Effector CD8-positive, alpha-beta T cell (primary cell): ENCODE results near the gene PTPN13.

Source experiments
- DNase-seq: peaks from one replicate; lab custom pipeline; 2025; lab: John Stamatoyannopoulos, UW

The PTPN13 gene

DNA sequence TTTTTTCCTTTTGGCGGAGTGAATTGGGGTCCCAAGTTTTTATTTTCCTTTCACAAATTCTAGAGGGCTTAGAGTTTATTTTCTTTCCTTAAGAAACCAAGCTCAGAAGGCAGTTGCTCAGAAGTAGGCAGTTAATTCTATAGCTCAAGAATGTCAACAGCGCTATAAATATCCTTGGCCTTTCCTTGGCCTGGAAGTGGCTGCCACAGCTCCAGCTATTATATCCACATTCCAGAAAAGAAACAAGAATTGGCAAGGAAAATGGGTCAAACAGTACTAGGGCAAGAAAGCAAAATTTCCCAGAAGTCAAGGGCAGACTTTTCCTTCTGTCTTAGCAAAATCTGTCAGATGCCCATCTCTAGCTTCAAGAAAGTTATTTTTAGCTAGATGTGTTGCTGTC is 224.1 kb downstream of the PTPN13 start:
- DNase-seq, result no peak

- DNase-seq, result no peak
Observed at GRCh38 chr4:86818841-86819240, 224.7 kb downstream of the PTPN13 start.

- DNase-seq, result no peak
Observed at GRCh38 chr4:86819561-86819960, 225.4 kb downstream of the PTPN13 start.

DNA sequence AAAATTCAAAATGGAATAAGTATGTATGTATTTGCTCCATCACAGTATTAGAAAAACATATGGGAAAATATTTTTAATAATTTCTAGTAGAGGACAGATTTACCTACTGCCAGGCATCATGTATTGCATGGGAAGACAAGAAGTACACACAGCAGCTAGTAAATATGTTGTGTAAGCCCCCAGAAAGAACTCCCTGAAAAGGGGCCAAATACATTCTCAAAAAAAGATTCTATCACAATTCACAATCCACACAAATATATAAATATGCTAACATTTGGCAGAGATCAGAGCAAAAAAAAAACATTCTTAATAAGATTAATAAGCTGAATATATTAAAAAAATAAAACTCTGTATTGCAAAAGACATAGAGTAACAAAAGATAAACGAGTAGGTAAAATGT is 227.0 kb downstream of the PTPN13 start:
- DNase-seq, result no peak

- no peak for DNase-seq
Observed at GRCh38 chr4:86822136-86822535, 228.0 kb downstream of the PTPN13 start.

DNA sequence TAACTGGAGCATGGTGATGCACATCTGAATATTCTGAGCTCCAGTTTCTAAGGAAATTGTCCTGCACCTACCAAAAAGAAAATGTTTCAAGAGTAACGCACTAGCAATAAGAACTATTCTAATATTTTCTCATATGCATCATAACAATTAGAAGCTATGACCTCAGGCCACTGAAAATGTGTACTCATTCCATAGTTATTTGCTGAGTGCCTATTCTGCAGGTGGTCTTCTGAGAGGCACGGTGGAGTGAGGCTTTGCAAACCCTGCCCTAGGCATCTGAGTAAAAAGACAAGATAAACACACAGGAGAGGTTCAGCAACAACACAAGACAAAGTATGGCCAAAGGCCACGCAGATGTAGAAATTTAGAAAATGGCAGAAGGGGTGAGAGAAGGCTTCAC is 231.4 kb downstream of the PTPN13 start:
- DNase-seq, result no peak

DNA sequence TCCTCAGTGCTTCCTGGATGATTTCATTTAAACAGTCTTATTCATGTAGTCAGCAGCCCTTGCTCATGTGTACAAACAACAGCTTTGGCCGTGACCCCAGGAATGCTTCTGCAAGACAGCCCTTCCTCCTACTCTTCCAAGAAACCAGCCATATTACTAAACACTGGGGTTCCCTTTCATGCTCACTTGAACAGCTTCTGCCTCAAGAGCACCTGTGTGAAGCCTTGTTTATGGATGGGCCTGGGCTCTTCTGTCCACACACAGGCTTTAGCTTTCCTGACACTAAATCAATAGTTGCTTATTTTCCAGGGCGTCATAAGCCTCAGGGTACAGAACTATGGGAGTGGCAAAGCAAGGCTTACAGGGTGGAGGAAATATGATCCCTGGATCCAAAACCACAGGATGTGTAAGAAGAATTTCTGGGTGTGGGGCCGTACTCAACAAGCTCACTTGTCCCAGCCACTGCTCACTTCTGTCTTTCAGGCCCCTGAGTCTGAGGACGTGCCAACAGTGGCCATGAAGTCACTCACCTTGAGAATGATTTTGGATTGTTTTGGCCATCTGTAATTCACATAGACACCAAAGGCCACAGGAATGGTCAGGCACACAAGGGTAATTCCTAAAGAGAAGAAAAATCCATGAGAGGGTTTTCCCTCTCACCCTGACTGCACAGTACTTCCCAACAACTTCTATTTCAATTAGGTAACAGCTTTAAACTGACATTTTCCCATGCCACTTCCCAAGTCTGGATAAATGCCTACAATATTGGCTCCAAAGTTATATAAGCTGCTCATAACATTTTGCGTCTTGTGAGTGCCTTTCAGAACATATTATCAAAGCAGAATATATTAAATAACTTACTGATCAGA is 237.4 kb downstream of the PTPN13 start:
- DNase-seq, result no peak

- DNase-seq, result no peak
Observed at GRCh38 chr4:86833615-86834014, 239.5 kb downstream of the PTPN13 start.

GRCh38 chr4:86834901-86835300 is 240.8 kb downstream of the PTPN13 start:
- no peak for DNase-seq

DNA sequence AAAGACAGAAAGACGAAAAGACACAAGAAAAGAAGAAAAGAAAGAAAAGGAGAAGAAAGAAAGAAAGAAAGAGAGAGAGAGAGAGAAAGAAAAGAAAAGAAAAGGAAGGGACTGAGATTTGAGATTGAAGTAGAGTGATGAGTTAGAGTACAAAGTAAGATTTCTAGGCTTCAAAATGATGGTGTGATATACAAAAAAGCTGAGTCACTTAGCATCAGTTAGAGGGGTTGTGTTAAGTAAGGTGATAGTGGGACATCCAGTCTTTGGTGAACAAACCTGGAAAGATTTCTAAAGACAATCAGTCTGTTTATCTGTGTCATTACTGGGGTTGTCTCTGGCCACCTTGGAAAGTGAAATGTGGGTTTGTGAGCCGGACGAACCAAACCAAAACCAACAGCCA is 241.6 kb downstream of the PTPN13 start:
- DNase-seq, result no peak

DNA sequence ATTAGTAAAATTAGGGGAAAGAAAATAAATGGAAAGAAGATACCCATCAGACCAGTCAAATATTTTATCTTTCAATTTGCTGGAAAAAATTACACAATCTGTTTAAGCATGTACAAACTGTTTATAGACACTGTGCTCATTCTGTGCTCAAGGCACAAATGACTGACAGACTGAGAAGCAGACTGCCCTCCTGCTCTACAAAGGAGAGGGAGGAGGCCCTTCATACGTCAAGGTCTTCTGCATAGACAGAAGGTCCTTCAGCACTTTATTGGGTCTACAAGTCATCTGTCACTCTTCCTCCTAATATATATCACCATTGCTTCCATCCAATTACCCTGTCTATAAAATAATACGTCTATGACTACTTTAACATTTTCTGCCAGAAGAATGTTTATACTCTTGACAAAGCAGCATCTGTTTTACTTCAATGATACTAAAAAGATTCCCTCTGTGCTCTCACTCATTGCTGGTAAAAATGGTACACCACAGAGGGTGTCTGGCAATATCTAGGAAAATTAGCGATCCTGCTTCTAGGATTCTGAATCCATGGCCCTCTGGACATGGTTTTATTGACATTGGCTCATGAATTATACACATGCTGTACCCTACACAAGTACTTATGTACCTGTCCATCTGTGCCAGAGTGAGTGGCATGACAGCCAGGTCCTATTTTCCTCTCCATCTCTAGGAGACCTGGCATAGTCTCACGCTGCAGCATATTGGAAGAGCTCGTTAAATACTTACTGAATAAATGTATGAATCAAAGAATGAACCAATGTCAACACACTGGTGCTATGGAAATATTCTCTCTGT is 243.8 kb downstream of the PTPN13 start:
- no peak for DNase-seq

DNA sequence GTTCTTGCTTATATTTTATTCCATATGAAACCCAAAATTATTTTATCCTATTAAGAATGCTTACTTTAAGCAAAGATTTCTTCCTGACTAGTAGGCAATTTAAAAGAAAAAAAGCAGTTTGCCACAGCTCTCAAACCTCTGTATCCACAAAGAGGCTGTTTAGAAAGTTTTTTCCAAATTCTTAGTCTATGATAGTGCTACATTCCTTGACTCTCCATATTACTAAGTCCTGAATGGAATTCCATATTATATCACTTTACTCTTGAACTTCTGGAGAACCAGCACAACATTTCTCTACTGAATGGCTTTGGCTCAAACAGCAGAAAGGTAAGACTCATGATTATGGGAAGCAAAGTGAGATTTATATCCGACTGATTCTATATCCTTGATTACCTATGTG is 246.7 kb downstream of the PTPN13 start:
- DNase-seq, result no peak

DNA sequence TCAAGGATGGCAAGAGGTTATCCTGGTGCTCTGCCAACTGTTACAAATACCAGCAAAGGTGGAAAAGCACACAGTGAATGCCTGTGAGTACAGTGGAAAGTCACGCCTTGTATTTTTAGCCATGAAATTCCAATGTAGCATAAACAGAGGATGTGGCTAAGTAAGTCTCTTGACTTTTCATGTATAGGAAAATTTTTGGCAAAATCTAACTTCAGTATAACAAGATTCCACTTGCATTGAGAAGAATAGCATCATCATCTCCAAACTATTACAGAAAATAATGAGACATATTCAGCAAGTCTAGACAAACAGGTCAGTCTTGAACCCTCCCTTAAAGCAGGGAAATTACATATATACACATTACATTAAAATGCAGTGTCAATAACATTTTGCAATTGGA is 247.2 kb downstream of the PTPN13 start:
- no peak for DNase-seq

DNA sequence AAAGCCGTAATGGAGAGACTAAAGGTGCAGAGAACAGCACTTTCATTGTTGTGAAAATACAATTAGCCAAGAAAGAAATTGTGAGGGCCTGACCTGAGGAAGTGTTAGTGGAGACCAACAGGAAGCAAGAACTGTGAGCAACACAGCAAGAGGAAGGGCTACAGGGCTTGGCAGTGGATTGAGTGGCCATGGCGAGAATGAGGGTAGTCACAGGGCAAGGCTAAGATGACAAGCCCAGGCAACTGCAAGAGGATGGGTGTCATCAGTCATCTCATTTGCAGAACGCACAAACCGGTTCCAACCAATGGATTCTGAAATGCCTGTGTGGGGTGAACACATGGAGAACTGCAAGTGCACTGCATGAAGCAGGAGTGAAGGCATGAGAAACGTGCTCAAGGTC is 251.5 kb downstream of the PTPN13 start:
- no peak for DNase-seq

GRCh38 chr4:86846921-86847320 is 252.8 kb downstream of the PTPN13 start:
- no peak for DNase-seq

DNA sequence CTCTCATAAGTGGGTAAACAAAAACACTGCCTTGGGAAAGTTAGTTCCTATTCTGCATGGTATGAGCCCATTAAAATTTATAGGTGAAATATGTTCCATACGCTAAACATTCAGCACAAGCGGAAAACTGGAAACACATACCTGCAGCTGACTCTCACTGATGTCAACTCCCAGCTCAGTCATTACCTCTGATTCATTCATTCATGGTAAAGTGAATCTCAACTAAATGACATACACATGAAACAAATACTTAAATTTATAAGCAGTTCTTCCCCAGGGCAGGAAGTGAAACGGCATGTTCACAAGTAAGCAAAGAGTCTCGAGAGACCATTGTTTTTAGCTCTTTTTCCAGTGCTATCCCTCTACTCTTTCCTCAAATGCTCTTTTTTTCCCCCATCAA is 253.5 kb downstream of the PTPN13 start:
- DNase-seq, result no peak

GRCh38 chr4:86848136-86848535 is 254.0 kb downstream of the PTPN13 start:
- DNase-seq, result no peak

GRCh38 chr4:86848732-86849619 is 254.9 kb downstream of the PTPN13 start, which contains the start of gene SLC10A6:
SLC10A6 (minus strand) TSS chr4:86849384; CDS start chr4:86849115, 269 bp downstream.
- DNase-seq, result no peak

DNA sequence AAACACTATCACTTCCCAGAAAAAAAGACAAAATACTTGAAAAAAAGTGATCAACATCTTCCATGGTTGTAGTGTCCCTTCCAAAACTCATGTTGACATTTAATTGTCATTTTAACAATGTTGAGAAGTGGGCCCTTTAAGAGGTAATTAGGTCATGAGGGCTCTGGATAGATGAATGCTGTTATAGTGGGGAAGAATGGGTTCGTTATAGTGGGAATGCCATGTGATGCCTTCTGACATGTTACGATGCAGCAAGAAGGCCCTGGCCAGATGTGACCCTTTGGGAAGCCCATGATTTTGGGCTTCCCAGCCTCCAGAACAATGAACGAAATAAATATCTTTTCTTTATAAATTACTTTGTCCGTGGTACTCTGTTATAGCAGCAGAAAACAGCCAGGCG is 259.1 kb downstream of the PTPN13 start:
- DNase-seq, result no peak

GRCh38 chr4:86855572-86855971 is 261.5 kb downstream of the PTPN13 start:
- DNase-seq, result no peak

DNA sequence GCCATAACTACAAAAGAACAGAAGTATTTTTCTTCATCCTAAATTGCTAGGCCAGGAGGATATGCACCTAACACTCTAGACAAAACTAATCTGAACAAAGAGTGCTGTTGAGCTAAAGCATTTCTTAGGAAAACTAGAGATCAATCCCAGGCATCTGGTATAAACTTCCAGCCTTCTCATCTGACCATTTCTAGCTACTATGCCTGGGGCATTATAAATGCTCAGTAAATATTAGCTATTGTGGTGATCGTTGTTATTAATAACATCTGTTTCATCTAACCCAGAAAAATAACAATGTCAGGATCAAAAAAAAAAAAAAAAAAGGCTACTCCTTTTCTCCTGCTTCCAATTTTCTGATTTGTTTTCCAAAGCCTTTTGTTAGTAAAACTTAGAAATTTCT is 262.8 kb downstream of the PTPN13 start:
- DNase-seq, result no peak
